Measurements from ENCODE around the gene GBX1.

Gene GBX1

DNA sequence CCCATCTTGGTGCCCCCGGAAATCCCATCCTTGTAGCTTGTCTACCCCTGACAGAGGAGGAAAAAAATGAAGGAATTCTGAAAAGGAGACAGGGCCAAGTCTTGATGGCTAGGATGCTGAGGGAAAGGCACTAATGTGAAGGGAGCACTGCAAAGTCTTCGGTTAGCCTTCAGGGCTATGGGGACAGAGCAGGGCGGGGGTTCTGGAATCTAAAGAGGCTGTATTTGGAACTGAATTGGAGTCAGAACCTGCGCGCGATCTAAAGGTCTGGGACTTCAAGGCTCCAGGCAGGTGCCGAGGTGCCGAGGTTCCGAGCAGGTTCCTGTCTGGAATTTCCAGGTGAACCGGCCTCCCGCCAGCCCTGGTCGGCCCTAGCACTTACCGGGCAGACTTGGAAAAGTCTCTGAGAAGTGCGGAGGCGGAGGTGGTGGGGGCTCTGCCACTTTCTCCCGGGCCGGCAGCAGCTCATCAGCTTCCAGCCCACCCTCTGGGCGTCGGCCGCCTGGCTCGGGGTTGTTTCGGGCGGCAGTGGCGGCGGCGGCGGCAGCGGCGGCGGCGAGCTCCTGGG is 781 bp downstream of the GBX1 start:
- Histone ChIP-seq H3K4me1 (ENCODE audit: insufficient read depth, low read length, poor library complexity, severe bottlenecking) (no peaks in the 10 kb centered on the region), H4K20me1 (ENCODE audit: insufficient read depth, low read length, poor library complexity, severe bottlenecking) (no peaks in the 10 kb centered on the region), H3K9me2 (replicated peaks; ENCODE audit: low read depth, low read length) (no peaks in the 10 kb centered on the region), H3K9me3 (ENCODE audit: insufficient read depth, low read depth, low read length) (no peaks in the 10 kb centered on the region), H3K4me3 (ENCODE audit: low read length, poor library complexity, severe bottlenecking) (no peak overlapping the region), H3K36me3 (ENCODE audit: insufficient read depth, low read length) (no peaks in the 10 kb centered on the region), H3K27me3 (ENCODE audit: insufficient read depth, low read length, poor library complexity, severe bottlenecking) (no peaks in the 10 kb centered on the region), H2AFZ (ENCODE audit: low read length) (no peak overlapping the region), H3K4me2 (ENCODE audit: low read depth, low read length, poor library complexity, severe bottlenecking) (no peak overlapping the region), H3K9ac (ENCODE audit: low read depth, low read length, poor library complexity, severe bottlenecking) (no peak overlapping the region), H3F3A (ENCODE audit: low read depth) (no peaks in the 10 kb centered on the region), H3K79me2 (ENCODE audit: insufficient read depth, low read length) (no peaks in the 10 kb centered on the region)
- no peak for TF ChIP-seq EZH2phosphoT487 (IDR thresholded peaks at IDR 0.05; ENCODE audit: borderline replicate concordance)
- TF ChIP-seq, protein P1, sequence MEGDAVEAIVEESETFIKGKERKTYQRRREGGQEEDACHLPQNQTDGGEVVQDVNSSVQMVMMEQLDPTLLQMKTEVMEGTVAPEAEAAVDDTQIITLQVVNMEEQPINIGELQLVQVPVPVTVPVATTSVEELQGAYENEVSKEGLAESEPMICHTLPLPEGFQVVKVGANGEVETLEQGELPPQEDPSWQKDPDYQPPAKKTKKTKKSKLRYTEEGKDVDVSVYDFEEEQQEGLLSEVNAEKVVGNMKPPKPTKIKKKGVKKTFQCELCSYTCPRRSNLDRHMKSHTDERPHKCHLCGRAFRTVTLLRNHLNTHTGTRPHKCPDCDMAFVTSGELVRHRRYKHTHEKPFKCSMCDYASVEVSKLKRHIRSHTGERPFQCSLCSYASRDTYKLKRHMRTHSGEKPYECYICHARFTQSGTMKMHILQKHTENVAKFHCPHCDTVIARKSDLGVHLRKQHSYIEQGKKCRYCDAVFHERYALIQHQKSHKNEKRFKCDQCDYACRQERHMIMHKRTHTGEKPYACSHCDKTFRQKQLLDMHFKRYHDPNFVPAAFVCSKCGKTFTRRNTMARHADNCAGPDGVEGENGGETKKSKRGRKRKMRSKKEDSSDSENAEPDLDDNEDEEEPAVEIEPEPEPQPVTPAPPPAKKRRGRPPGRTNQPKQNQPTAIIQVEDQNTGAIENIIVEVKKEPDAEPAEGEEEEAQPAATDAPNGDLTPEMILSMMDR (conservative IDR thresholded peaks at IDR 0.05; ENCODE audit: low read length), result no peak

DNA sequence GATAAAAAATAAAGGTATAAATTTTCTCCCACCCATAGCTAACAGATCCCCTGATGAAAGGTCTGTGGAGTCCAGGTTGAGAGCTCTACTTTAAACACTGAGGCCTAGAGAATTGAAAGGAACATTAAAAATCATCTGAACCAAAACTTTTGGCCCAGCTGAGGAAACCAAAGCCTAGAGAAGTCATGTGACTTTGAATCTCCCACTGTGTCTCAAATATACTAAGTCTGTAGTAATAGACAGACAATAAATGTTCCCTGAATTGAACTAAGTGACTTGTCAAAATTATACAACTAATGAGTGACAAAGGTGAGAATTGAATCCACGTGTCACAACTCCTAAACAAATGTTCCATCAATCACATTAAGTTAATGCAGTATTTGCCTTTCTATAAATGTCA is 5.7 kb downstream of the GBX1 start:
- H3K4me2 ChIP-seq (ENCODE audit: low read depth, low read length, poor library complexity, severe bottlenecking), result no peak overlapping the region
- no peak overlapping the region for H3K9ac ChIP-seq (ENCODE audit: low read depth, low read length, poor library complexity, severe bottlenecking)

DNA sequence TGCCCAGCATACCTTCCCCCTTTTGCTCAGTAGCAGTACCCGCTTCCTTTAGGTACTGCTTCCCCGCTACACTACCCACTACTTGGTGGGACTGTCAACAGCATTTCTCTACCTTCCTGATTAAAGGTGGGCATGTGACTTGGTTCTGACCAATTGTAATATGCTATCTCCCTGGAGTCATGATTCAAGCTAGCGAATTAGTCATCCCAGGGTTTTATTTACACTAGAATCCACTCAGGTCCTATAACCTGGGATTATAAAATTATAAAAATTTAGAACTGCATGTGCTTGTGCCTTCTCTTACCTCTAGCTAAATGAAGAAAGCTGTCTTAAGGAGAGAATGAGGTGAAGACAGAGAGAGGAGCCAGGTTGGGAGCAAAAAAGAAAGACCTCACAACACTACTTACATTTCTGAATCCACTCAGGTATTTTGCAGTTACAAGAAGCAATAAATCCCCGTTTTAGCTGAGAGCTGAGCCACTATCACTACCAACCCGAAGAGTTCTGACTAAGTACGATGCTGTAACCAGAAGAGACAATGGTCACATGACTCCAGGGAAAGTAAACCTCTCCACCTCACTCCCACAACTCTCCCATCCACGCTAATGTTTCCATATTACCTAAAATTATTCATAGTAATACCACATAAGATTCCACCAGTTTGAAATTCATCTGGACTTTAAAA is 9.7 kb downstream of the GBX1 start:
- Histone ChIP-seq H3K4me1 (ENCODE audit: insufficient read depth, low read length, poor library complexity, severe bottlenecking) (no peaks in the 10 kb centered on the region), H3K9ac (ENCODE audit: low read depth, low read length, poor library complexity, severe bottlenecking) (no peak overlapping the region), H3K9me3 (ENCODE audit: insufficient read depth, low read depth, low read length) (no peaks in the 10 kb centered on the region), H3K36me3 (ENCODE audit: insufficient read depth, low read length) (no peaks in the 10 kb centered on the region), H3K79me2 (ENCODE audit: insufficient read depth, low read length) (no peaks in the 10 kb centered on the region), H3F3A (ENCODE audit: low read depth) (no peaks in the 10 kb centered on the region), H3K4me3 (ENCODE audit: low read length, poor library complexity, severe bottlenecking) (no peak overlapping the region), H3K9me2 (replicated peaks; ENCODE audit: low read depth, low read length) (no peaks in the 10 kb centered on the region), H4K20me1 (ENCODE audit: insufficient read depth, low read length, poor library complexity, severe bottlenecking) (no peaks in the 10 kb centered on the region), H3K27me3 (ENCODE audit: insufficient read depth, low read length, poor library complexity, severe bottlenecking) (no peaks in the 10 kb centered on the region), H3K4me2 (ENCODE audit: low read depth, low read length, poor library complexity, severe bottlenecking) (no peak overlapping the region), H2AFZ (ENCODE audit: low read length) (peak overlapping the region; percentile 73)
- TF ChIP-seq, protein P1 (conservative IDR thresholded peaks at IDR 0.05; ENCODE audit: low read length), result no peak
- no peak for TF ChIP-seq EZH2phosphoT487 (IDR thresholded peaks at IDR 0.05; ENCODE audit: borderline replicate concordance)

More for the DNA sequence above, 5.7 kb downstream of the GBX1 start:
- H3K4me3 ChIP-seq (ENCODE audit: low read length, poor library complexity, severe bottlenecking), result no peak overlapping the region
- H4K20me1 ChIP-seq (ENCODE audit: insufficient read depth, low read length, poor library complexity, severe bottlenecking), result no peaks in the 10 kb centered on the region
- H3K9me3 ChIP-seq (ENCODE audit: insufficient read depth, low read depth, low read length), result no peaks in the 10 kb centered on the region
- no peaks in the 10 kb centered on the region for H3F3A ChIP-seq (ENCODE audit: low read depth)
- H3K36me3 ChIP-seq (ENCODE audit: insufficient read depth, low read length), result no peaks in the 10 kb centered on the region
- no peaks in the 10 kb centered on the region for H3K4me1 ChIP-seq (ENCODE audit: insufficient read depth, low read length, poor library complexity, severe bottlenecking)
- TF ChIP-seq, protein P1 (conservative IDR thresholded peaks at IDR 0.05; ENCODE audit: low read length), result no peak
- no peak for TF ChIP-seq EZH2phosphoT487 (IDR thresholded peaks at IDR 0.05; ENCODE audit: borderline replicate concordance)
- no peaks in the 10 kb centered on the region for H3K79me2 ChIP-seq (ENCODE audit: insufficient read depth, low read length)
- no peaks in the 10 kb centered on the region for H3K9me2 ChIP-seq (replicated peaks; ENCODE audit: low read depth, low read length)
- H2AFZ ChIP-seq (ENCODE audit: low read length), result no peak overlapping the region
- H3K27me3 ChIP-seq (ENCODE audit: insufficient read depth, low read length, poor library complexity, severe bottlenecking), result no peaks in the 10 kb centered on the region

Data from Loucy (cell line).